Cardiac fibroblast (primary cell): ENCODE results near the gene ERC2.

Experiments used
- DNase-seq, 2 donors: peaks; one replicate each; pipeline versions ENCODE4 v3.0.0 to v3.0.0-alpha.2; 2010; ENCODE audit warnings: low read depth in 2 of 2
- H3K4me3 ChIP-seq, 2 donors: replicated peaks in 1 of 2; 1 replicate in 1 of 2; 2 replicates in 1 of 2; pipeline ENCODE4 v1.5.1; 2011; ENCODE audit warnings: low read depth in 2 of 2, low read length in 2 of 2, mild to moderate bottlenecking in 2 of 2, moderate library complexity in 1 of 2
- CTCF ChIP-seq: IDR thresholded peaks from one replicate; pipeline ENCODE4 v1.5.1; 2011; ENCODE audit warnings: low read depth, mild to moderate bottlenecking, low read length, inconsistent platforms

The ERC2 gene

GRCh38 chr3:56309465-56309864 lies 158.8 kb downstream of the ERC2 start:
- no peak overlapping the region for H3K4me3 ChIP-seq
- no peak for DNase-seq
- TF ChIP-seq CTCF = no peak

- no peak for TF ChIP-seq CTCF
- no peak overlapping the region for H3K4me3 ChIP-seq
- DNase-seq = no peak
Observed at GRCh38 chr3:56308471-56308870, 159.8 kb downstream of the ERC2 start.

- DNase-seq = peak in 1 of 2 donors; percentile 60
- H3K4me3 ChIP-seq = no peak overlapping the region
- no peak for TF ChIP-seq CTCF
Observed at GRCh38 chr3:56304069-56304468, 164.2 kb downstream of the ERC2 start.

GRCh38 chr3:56303487-56303886 lies 164.8 kb downstream of the ERC2 start:
- DNase-seq = peak; percentile 79 to 83
- no peak overlapping the region for H3K4me3 ChIP-seq
- TF ChIP-seq CTCF = peak; percentile 62

- DNase-seq = no peak
- no peak for TF ChIP-seq CTCF
- H3K4me3 ChIP-seq = no peak overlapping the region
Observed at GRCh38 chr3:56302417-56302816, 165.8 kb downstream of the ERC2 start.

GRCh38 chr3:56297281-56297840 lies 170.9 kb downstream of the ERC2 start:
- DNase-seq = no peak
- no peak overlapping the region for H3K4me3 ChIP-seq
- no peak for TF ChIP-seq CTCF

- no peak for TF ChIP-seq CTCF
- DNase-seq = no peak
- no peak overlapping the region for H3K4me3 ChIP-seq
Observed at GRCh38 chr3:56296361-56296760, 171.9 kb downstream of the ERC2 start.
